CD4-positive, alpha-beta memory T cell (primary cell): Measurements from ENCODE around the gene INTS3. TPM values are rescaled to one million over a fixed set of nuclear protein-coding genes. Genes with fewer than 3 reads are reported as not detected.

ENCODE experiments used
- CTCF ChIA-PET: fragments of 350-600 bp; sonication (Branson Sonifier 250); formaldehyde crosslinking; loops from one replicate; lab custom pipeline; 2021; ENCODE audit warnings: inconsistent platforms; ENCODE audit not compliant: partially characterized antibody; lab: Charles Lee
- POLR2A ChIA-PET: fragments of 350-600 bp; sonication (Branson Sonifier 250); formaldehyde crosslinking; loops from one replicate; lab custom pipeline; 2021; ENCODE audit not compliant: partially characterized antibody; lab: Charles Lee
- DNase-seq, 5 donors: peaks; one replicate each; pipeline versions ENCODE4 v3.0.0 to v3.0.0-alpha.2; 2020 to 2022; ENCODE audit warnings: mixed read lengths in 1 of 5
- H3K27ac ChIP-seq: one replicate; pipeline ENCODE4 v1.7.0; 2013; ENCODE audit warnings: low read depth, low read length
- H3K27me3 ChIP-seq: 2 replicates; pipeline ENCODE4 v1.7.0; 2013; ENCODE audit warnings: mild to moderate bottlenecking, low read length, moderate library complexity; ENCODE audit not compliant: insufficient read depth
- H3K36me3 ChIP-seq: 2 replicates; pipeline ENCODE4 v1.7.0; 2013; ENCODE audit warnings: mild to moderate bottlenecking, low read length, moderate library complexity; ENCODE audit not compliant: insufficient read depth
- H3K4me1 ChIP-seq: 2 replicates; pipeline ENCODE4 v1.7.0; 2013; ENCODE audit warnings: mild to moderate bottlenecking, low read length, moderate library complexity; ENCODE audit not compliant: insufficient read depth
- H3K4me3 ChIP-seq, 2 donors: one replicate each; pipeline ENCODE4 v1.7.0; 2013; ENCODE audit warnings: low read length in 2 of 2, mild to moderate bottlenecking in 1 of 2
- H3K9me3 ChIP-seq, 2 donors: one replicate each; pipeline ENCODE4 v1.7.0; 2013; ENCODE audit warnings: low read length in 2 of 2, control low read depth in 1 of 2; ENCODE audit not compliant: control insufficient read depth in 1 of 2
- H3K27ac Mint-ChIP-seq, 7 donors: one replicate each; pipeline ENCODE4 v1.8.0; 2020 to 2021; ENCODE audit warnings: mixed read lengths in 7 of 7, mild to moderate bottlenecking in 6 of 7, inconsistent platforms in 3 of 7, moderate library complexity in 3 of 7
- H3K27me3 Mint-ChIP-seq, 2 donors: one replicate each; pipeline ENCODE4 v1.8.0; 2020 to 2021; ENCODE audit warnings: mixed read lengths in 2 of 2
- H3K36me3 Mint-ChIP-seq, 2 donors: one replicate each; pipeline ENCODE4 v1.8.0; 2020 to 2021; ENCODE audit warnings: mixed read lengths in 2 of 2, inconsistent platforms in 1 of 2, mild to moderate bottlenecking in 1 of 2
- H3K4me1 Mint-ChIP-seq, 4 donors: one replicate each; pipeline ENCODE4 v1.8.0; 2020 to 2021; ENCODE audit warnings: mixed read lengths in 4 of 4, mild to moderate bottlenecking in 1 of 4
- H3K4me3 Mint-ChIP-seq, 8 donors: one replicate each; pipeline ENCODE4 v1.8.0; 2020 to 2021; ENCODE audit warnings: mixed read lengths in 8 of 8, mild to moderate bottlenecking in 7 of 8, moderate library complexity in 6 of 8, inconsistent platforms in 3 of 8
- H3K9me3 Mint-ChIP-seq, 8 donors: one replicate each; pipeline ENCODE4 v1.8.0; 2020 to 2021; ENCODE audit warnings: mixed read lengths in 8 of 8, mild to moderate bottlenecking in 5 of 8, inconsistent platforms in 3 of 8, moderate library complexity in 1 of 8
- intact Hi-C: fragments of 100-400 bp; cut with micrococcal nuclease; formaldehyde crosslinking; loops from one replicate; pipeline ENCODE4 v1.15.1; 2023
- polyA plus RNA-seq, 2 donors: library from polyadenylated mRNA; unstranded; fragments of 300-500 nt; fragmentation: Illumina TruSeq; gene quantifications; one replicate each; pipeline ENCODE4 v1.2.3, GENCODE V29; 2021
- total RNA-seq, 2 experiments: library from RNA; stranded (reverse); gene quantifications; one replicate each; pipeline ENCODE4 v1.2.3, GENCODE V29; 2021

INTS3 gene
- total and polyA plus RNA-seq, 4 experiments from 2014 or later = 8.1 to 53.0 (median 30.8) TPM

- Mint-ChIP-seq H3K9me3 (no peaks in the 10 kb centered on the region), H3K27me3 (no peaks in the 10 kb centered on the region), H3K36me3 (peaks cover 60 to 80% of the 10 kb centered on the region in 2 donors), H3K27ac (no peak overlapping the region), H3K4me3 (no peak overlapping the region), H3K4me1 (peaks cover 0 to 14% (median 9%) of the 10 kb centered on the region in 4 donors)
- Histone ChIP-seq H3K4me1 (no peaks in the 10 kb centered on the region), H3K9me3 (no peaks in the 10 kb centered on the region), H3K27ac (no peak overlapping the region), H3K36me3 (peaks cover 55% of the 10 kb centered on the region), H3K27me3 (no peaks in the 10 kb centered on the region), H3K4me3 (no peak overlapping the region)
- no peak for DNase-seq
- ChIA-PET POLR2A (interaction anchor here (0.6 kb wide), 1 partner anchor 19 kb away, joined by 4 read pairs; no protein-coding TSS in a partner anchor), CTCF (interaction anchor here (0.7 to 1.7 kb wide), 2 partner anchors 68 to 71 kb away, joined by 3 to 5 read pairs; partner anchors contain the start of gene NPR1)
- intact Hi-C loops = no loop called here
Measured at GRCh38 chr1:153746174-153746573, 18.3 kb downstream of the INTS3 start.

DNA sequence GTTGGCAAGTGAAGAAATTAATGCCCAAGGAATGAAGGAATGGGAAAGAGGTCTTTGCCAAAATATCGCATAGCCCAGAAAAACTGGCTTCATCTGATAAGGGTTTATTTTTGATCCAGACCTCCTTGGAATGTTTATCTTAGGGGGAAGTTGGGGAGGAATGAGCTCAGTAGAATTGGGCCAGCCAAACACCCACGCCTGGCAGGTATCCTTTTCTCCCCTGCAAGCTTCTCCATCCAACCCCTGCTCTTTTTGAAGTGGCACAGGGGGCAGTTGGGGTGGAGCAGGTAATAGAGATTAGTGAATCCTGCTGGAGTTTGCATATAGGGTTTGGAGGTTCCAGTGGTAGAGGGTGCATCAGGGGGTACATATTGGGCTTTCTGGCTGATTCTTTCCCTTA lies 21.1 kb downstream of the INTS3 start:
- ChIA-PET CTCF (interaction anchor here (0.6 to 1.8 kb wide), 12 partner anchors 10 to 239 kb away, joined by 3 to 12 read pairs (median 4); partner anchors contain the start of genes CHTOP and NPR1), POLR2A (no interaction called here)
- Histone ChIP-seq H3K36me3 (peaks cover 50% of the 10 kb centered on the region), H3K4me1 (no peaks in the 10 kb centered on the region), H3K9me3 (no peaks in the 10 kb centered on the region), H3K27ac (no peak overlapping the region), H3K27me3 (no peaks in the 10 kb centered on the region), H3K4me3 (no peak overlapping the region)
- Mint-ChIP-seq H3K4me3 (no peak overlapping the region), H3K27me3 (no peaks in the 10 kb centered on the region), H3K27ac (peak overlapping the region in 1 of 7 donors; percentile 35), H3K4me1 (peaks cover 0 to 12% (median 5%) of the 10 kb centered on the region in 4 donors), H3K9me3 (no peaks in the 10 kb centered on the region), H3K36me3 (peaks cover 53 to 78% of the 10 kb centered on the region in 2 donors)
- intact Hi-C loops = loop anchor here (1.0 kb wide), 5 partner anchors 22 to 240 kb away; partner anchors contain the start of gene RAB13
- DNase-seq = no peak

DNA sequence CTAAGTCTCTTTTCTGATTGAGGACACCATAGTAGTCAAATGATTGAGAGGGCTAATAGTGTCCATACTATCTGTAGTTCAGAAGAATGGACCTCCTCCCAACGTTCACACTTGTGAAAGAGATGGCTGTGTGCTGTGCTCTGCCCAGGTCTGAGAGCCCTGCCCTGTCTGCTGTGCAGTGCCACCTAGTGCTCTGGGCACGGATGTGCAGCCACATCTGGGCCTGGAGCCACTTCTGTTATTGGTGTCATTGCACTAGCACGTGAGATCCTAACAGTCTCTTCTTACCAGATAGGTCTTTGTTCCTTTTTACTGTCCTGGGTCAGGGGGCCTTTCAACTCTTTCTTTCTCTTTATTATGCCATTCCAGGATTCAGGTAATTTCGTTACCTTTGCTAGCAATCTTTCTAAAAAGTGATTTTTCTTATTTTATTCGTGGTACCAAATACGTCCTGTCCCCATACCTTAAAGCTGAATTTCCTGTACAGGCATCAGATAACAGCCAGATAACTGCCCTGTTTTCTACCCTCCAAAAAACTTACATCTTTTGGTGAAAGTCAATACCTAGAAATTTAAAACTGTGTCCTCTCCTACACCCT lies 21.7 kb downstream of the INTS3 start:
- H3K27ac Mint-ChIP-seq = peak overlapping the region in 3 of 7 donors; percentile 6 to 73 (median 70)
- ChIA-PET CTCF (interaction anchor here (0.8 to 6.0 kb wide), 8 partner anchors 10 to 115 kb away, joined by 3 to 29 read pairs (median 6); partner anchors contain the start of genes CHTOP and NPR1), POLR2A (no interaction called here)
- Histone ChIP-seq H3K27me3 (no peaks in the 10 kb centered on the region), H3K9me3 (no peaks in the 10 kb centered on the region), H3K36me3 (peaks cover 51% of the 10 kb centered on the region), H3K4me3 (no peak overlapping the region), H3K4me1 (no peaks in the 10 kb centered on the region), H3K27ac (no peak overlapping the region)
- H3K4me1 Mint-ChIP-seq = peaks cover 0 to 8% (median 5%) of the 10 kb centered on the region in 4 donors
- no peaks in the 10 kb centered on the region for H3K27me3 Mint-ChIP-seq
- no peaks in the 10 kb centered on the region for H3K9me3 Mint-ChIP-seq
- intact Hi-C loops = loop anchor here (1.0 kb wide), 5 partner anchors 22 to 240 kb away; partner anchors contain the start of gene RAB13
- H3K36me3 Mint-ChIP-seq = peaks cover 53 to 77% of the 10 kb centered on the region in 2 donors
- no peak overlapping the region for H3K4me3 Mint-ChIP-seq
- peak; percentile 73 to 78 (median 77) for DNase-seq

DNA sequence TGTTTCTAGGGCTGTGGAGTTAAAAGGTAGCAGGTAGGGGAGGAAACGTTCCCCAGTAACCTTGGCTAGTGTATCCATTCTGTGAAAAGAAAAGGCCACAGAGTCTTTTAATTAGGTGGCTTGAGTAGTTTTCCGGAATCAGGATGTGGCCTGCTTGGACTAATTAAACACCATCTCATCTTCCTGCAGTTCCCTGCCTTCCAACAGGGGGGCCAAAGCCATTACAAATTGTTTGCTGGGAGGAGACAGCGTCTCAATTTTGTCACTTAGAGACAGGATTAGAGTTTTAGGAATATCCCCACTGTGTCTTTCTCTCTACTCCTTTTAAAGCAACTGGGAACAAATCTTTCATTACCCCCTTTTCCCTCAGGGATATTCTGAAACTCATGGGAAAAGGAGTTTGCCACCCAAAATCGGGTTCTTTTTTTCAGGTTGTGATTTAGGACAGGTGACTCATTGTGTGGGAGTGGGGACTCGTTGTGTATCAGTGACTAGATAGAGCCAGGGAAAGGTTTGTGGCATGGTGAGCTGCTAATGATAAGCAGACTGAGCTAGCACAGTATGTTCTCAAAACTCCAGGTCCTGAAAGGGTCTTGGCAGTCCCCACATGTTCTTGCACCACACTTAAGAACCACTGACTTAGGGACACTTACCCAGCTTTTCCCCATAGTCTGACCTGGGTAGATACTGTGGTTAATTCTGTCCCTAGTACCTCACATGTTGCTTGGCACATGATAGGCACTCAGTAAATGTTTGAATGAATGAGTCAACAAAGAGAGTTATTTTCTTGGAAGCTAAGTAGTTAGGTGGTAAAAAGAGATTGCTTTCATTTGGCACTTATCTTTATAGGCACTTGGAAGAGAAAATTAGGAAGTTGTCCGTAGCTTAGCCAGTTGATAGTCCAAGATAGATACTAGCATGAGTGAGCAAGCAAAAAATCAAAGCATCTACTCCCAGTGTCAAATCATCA lies 22.5 kb downstream of the INTS3 start:
- Mint-ChIP-seq H3K4me1 (peaks cover 0 to 8% (median 5%) of the 10 kb centered on the region in 4 donors), H3K9me3 (no peaks in the 10 kb centered on the region), H3K27ac (peak overlapping the region in 1 of 7 donors; percentile 14), H3K36me3 (peaks cover 60 to 80% of the 10 kb centered on the region in 2 donors), H3K27me3 (no peaks in the 10 kb centered on the region), H3K4me3 (no peak overlapping the region)
- Histone ChIP-seq H3K27me3 (no peaks in the 10 kb centered on the region), H3K4me3 (no peak overlapping the region), H3K9me3 (no peaks in the 10 kb centered on the region), H3K27ac (no peak overlapping the region), H3K4me1 (no peaks in the 10 kb centered on the region), H3K36me3 (peaks cover 54% of the 10 kb centered on the region)
- intact Hi-C loops = no loop called here
- no peak for DNase-seq
- POLR2A ChIA-PET = interaction anchor here (2.2 kb wide), 1 partner anchor 240 kb away, joined by 6 read pairs; the partner anchor contains the start of gene RPS27
- CTCF ChIA-PET = interaction anchor here (0.7 to 6.0 kb wide), 7 partner anchors 9 to 236 kb away, joined by 3 to 29 read pairs (median 3); partner anchors contain the start of genes NPR1 and RAB13

DNA sequence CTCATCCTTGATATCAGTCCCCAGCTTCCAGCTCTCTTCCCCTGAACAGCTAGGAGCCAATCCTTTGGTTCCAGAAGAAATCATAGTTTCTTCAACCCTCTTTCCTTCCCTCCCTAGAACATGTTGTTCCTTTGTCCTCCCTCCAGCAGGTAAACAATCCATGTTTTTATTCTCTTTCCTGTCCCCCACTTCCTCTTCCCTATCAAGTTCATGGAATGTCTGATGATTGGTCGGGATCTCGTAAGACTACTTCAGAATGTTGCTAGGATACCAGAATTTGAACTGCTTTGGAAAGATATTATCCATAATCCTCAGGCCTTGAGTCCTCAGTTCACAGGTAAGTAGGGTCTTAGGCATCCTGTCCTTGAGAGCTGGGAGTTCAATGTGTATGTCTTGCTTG lies 24.2 kb downstream of the INTS3 start:
- CTCF ChIA-PET = interaction anchor here (1.5 to 6.0 kb wide), 4 partner anchors 73 to 241 kb away, joined by 3 to 29 read pairs (median 5); partner anchors contain the start of genes NPR1 and RAB13
- H3K36me3 Mint-ChIP-seq = peaks cover 64 to 73% of the 10 kb centered on the region in 2 donors
- H3K36me3 ChIP-seq = peaks cover 50% of the 10 kb centered on the region
- no peak overlapping the region for H3K4me3 ChIP-seq
- no peak overlapping the region for H3K27ac ChIP-seq
- intact Hi-C loops = no loop called here
- H3K27me3 ChIP-seq = no peaks in the 10 kb centered on the region
- POLR2A ChIA-PET = interaction anchor here (2.2 kb wide), 1 partner anchor 239 kb away, joined by 6 read pairs; the partner anchor contains the start of gene RPS27
- H3K9me3 ChIP-seq = no peaks in the 10 kb centered on the region
- H3K4me1 Mint-ChIP-seq = peaks cover 0 to 8% (median 5%) of the 10 kb centered on the region in 4 donors
- H3K4me3 Mint-ChIP-seq = no peak overlapping the region
- H3K27ac Mint-ChIP-seq = peak overlapping the region in 1 of 7 donors; percentile 42
- no peak for DNase-seq
- no peaks in the 10 kb centered on the region for H3K27me3 Mint-ChIP-seq
- H3K9me3 Mint-ChIP-seq = no peaks in the 10 kb centered on the region
- no peaks in the 10 kb centered on the region for H3K4me1 ChIP-seq

DNA sequence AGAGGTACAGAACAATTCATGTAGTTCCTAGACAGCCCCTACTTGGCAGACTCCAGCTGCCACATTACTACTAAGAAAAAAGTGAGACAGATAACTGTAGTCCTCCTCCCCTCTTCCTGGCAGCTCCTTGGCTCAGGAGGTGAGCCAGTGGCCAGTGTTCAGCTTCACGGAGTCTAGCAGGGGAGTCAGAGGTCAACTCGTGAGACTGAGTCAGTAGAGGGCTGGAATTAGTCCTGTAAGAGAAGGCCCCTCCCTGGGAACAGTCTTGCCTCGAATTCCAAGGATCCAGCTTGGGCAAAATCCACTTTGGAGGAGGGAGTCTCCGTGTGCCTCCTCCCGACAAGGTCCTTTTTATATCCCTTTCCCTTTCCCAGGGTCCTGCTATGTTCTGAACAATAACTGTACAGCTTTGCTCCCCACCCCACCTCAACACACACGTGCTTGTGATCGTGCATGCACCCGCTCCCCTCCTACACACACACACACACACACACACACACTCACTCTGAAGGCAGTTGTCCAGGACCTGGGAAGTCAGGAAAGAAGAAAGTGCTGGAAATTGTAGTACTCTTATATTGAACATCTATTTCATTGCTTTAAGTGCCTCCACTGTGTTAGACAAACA lies 24.8 kb downstream of the INTS3 start:
- DNase-seq = no peak
- no peak overlapping the region for H3K4me3 ChIP-seq
- intact Hi-C loops = no loop called here
- Mint-ChIP-seq H3K27ac (peak overlapping the region in 3 of 7 donors; percentile 0 to 42 (median 24)), H3K36me3 (peaks cover 67 to 73% of the 10 kb centered on the region in 2 donors), H3K9me3 (no peaks in the 10 kb centered on the region), H3K4me3 (no peak overlapping the region), H3K4me1 (peaks cover 0 to 8% (median 5%) of the 10 kb centered on the region in 4 donors), H3K27me3 (no peaks in the 10 kb centered on the region)
- ChIA-PET CTCF (interaction anchor here (1.5 to 6.0 kb wide), 3 partner anchors 74 to 242 kb away, joined by 5 to 29 read pairs (median 5); partner anchors contain the start of gene NPR1), POLR2A (no interaction called here)
- no peaks in the 10 kb centered on the region for H3K4me1 ChIP-seq
- H3K27ac ChIP-seq = no peak overlapping the region
- H3K36me3 ChIP-seq = peaks cover 50% of the 10 kb centered on the region
- no peaks in the 10 kb centered on the region for H3K9me3 ChIP-seq
- H3K27me3 ChIP-seq = no peaks in the 10 kb centered on the region
